H1 (cell line): Measurements from ENCODE around the gene TADA3. TPM values are rescaled to one million over a fixed set of nuclear protein-coding genes. Genes with fewer than 3 reads are reported as not detected.

Source experiments
- CTCF ChIA-PET: fragments of 300-600 bp; sonication (Branson Sonifier 250); formaldehyde crosslinking; loops from one replicate; lab custom pipeline; 2021; ENCODE audit not compliant: partially characterized antibody; lab: Charles Lee
- POLR2A ChIA-PET: fragments of 300-600 bp; sonication (Branson Sonifier 250); formaldehyde crosslinking; loops from one replicate; lab custom pipeline; 2021; ENCODE audit warnings: inconsistent platforms; ENCODE audit not compliant: partially characterized antibody; lab: Charles Lee
- DNase-seq, 2 experiments: peaks; one replicate each; pipeline versions ENCODE4 v3.0.0 to v3.0.0-alpha.2; 2010 to 2022; ENCODE audit warnings: low spot score in 2 of 2, low read depth in 1 of 2, mixed read lengths in 1 of 2
- FAIRE-seq: peaks from 2 replicates; lab custom pipeline; 2011; peaks lifted over from hg19 to GRCh38; lab: Jason Lieb, UNC
- H2AFZ ChIP-seq: 2 replicates; pipeline ENCODE4 v1.8.1; 2012; ENCODE audit warnings: low read length, inconsistent platforms
- H2AK5ac ChIP-seq: 2 replicates; pipeline ENCODE4 v1.6.1; 2013; ENCODE audit warnings: low read depth, low read length
- H2BK120ac ChIP-seq: replicated peaks from 2 replicates; pipeline ENCODE3; 2013; ENCODE audit warnings: low read depth, low read length, inconsistent platforms
- H2BK12ac ChIP-seq: 2 replicates; pipeline ENCODE4 v1.6.1; 2013; ENCODE audit warnings: low read depth, low read length
- H2BK15ac ChIP-seq: 2 replicates; pipeline ENCODE4 v1.6.1; 2013; ENCODE audit warnings: low read length
- H2BK20ac ChIP-seq: 2 replicates; pipeline ENCODE4 v1.6.1; 2013; ENCODE audit warnings: low read length
- H2BK5ac ChIP-seq: 2 replicates; pipeline ENCODE4 v1.6.1; 2013; ENCODE audit warnings: low read depth, low read length
- H3K14ac ChIP-seq: 2 replicates; pipeline ENCODE4 v1.6.1; 2013; ENCODE audit warnings: inconsistent platforms; ENCODE audit not compliant: insufficient read length
- H3K18ac ChIP-seq: 2 replicates; pipeline ENCODE4 v1.6.1; 2013; ENCODE audit warnings: low read length; ENCODE audit errors: extremely low read depth
- H3K23ac ChIP-seq: 2 replicates; pipeline ENCODE4 v1.6.1; 2013; ENCODE audit warnings: inconsistent platforms; ENCODE audit not compliant: insufficient read length
- H3K23me2 ChIP-seq: 2 replicates; pipeline ENCODE4 v1.6.1; 2013; ENCODE audit warnings: low read depth, low read length
- H3K27ac ChIP-seq: 2 replicates; pipeline ENCODE4 v1.6.1; 2011; ENCODE audit warnings: low read depth, low read length, inconsistent platforms
- H3K27me3 ChIP-seq, 4 experiments: replicated peaks in 1 of 4; 1 replicate in 1 of 4; 2 replicates in 3 of 4; pipeline versions ENCODE4 v1.6.1 to v1.8.1; 2011 to 2013; ENCODE audit warnings: low read length in 3 of 4, mild to moderate bottlenecking in 3 of 4, inconsistent platforms in 2 of 4, mixed read lengths in 2 of 4, moderate library complexity in 1 of 4; ENCODE audit not compliant: control insufficient read depth in 3 of 4, insufficient read depth in 3 of 4; ENCODE audit errors: extremely low read depth in 1 of 4
- H3K36me3 ChIP-seq, 4 experiments: 2 replicates each; pipeline versions ENCODE4 v1.6.1 to v1.8.1; 2011 to 2013; ENCODE audit warnings: mild to moderate bottlenecking in 4 of 4, low read length in 3 of 4, moderate library complexity in 2 of 4, control low read depth in 1 of 4, inconsistent platforms in 1 of 4; ENCODE audit not compliant: insufficient read depth in 4 of 4, control insufficient read depth in 2 of 4
- H3K4ac ChIP-seq: replicated peaks from 2 replicates; pipeline ENCODE3; 2013; ENCODE audit warnings: low read length, low read depth, mixed read lengths, inconsistent platforms; ENCODE audit not compliant: insufficient read length
- H3K4me1 ChIP-seq, 4 experiments: replicated peaks in 1 of 4; 1 replicate in 1 of 4; 2 replicates in 3 of 4; pipeline versions ENCODE4 v1.6.1 to v1.8.1; 2011 to 2013; ENCODE audit warnings: low read length in 3 of 4, inconsistent platforms in 2 of 4, mixed read lengths in 1 of 4; ENCODE audit not compliant: insufficient read depth in 4 of 4, control insufficient read depth in 3 of 4
- H3K4me2 ChIP-seq, 2 experiments: 2 replicates each; pipeline versions ENCODE4 v1.6.1 to v1.8.1; 2011 to 2013; ENCODE audit warnings: low read depth in 2 of 2, low read length in 2 of 2, control low read depth in 1 of 2, inconsistent platforms in 1 of 2, mild to moderate bottlenecking in 1 of 2; ENCODE audit not compliant: insufficient read depth in 1 of 2
- H3K4me3 ChIP-seq, 4 experiments: fragments of 200-600, 300-600 bp in 1 of 4; sonication (generic), shearing (Covaris generic), sonication (Bioruptor Twin) in 1 of 4; 2 replicates each; pipeline versions ENCODE4 v1.5.1 to v1.8.1; 2011 to 2016; ENCODE audit warnings: low read length in 4 of 4, low read depth in 3 of 4, control low read depth in 2 of 4, inconsistent platforms in 2 of 4, mild to moderate bottlenecking in 2 of 4, mixed read lengths in 1 of 4, moderate library complexity in 1 of 4; ENCODE audit not compliant: insufficient read depth in 2 of 4; ENCODE audit errors: extremely low read depth in 1 of 4
- H3K56ac ChIP-seq: replicated peaks from 2 replicates; pipeline ENCODE3; 2013; ENCODE audit warnings: low read depth, mild to moderate bottlenecking, mixed read lengths, low read length, inconsistent platforms; ENCODE audit not compliant: insufficient read length
- H3K79me1 ChIP-seq: 2 replicates; pipeline ENCODE4 v1.6.1; 2013; ENCODE audit warnings: low read depth, low read length, control low read depth
- H3K79me2 ChIP-seq, 2 experiments: 2 replicates each; pipeline versions ENCODE4 v1.6.1 to v1.8.1; 2012 to 2013; ENCODE audit warnings: low read length in 2 of 2, mild to moderate bottlenecking in 2 of 2, inconsistent platforms in 1 of 2; ENCODE audit not compliant: insufficient read depth in 2 of 2, control insufficient read depth in 1 of 2
- H3K9ac ChIP-seq, 4 experiments: replicated peaks in 1 of 4; 1 replicate in 1 of 4; 2 replicates in 3 of 4; pipeline versions ENCODE4 v1.6.1 to v1.8.1; 2011 to 2013; ENCODE audit warnings: low read depth in 3 of 4, low read length in 3 of 4, control low read depth in 2 of 4, mild to moderate bottlenecking in 2 of 4, moderate library complexity in 2 of 4, inconsistent platforms in 1 of 4; ENCODE audit errors: extremely low read depth in 1 of 4
- H3K9me3 ChIP-seq, 2 experiments: 2 replicates each; pipeline versions ENCODE4 v1.6.1 to v1.8.1; 2012 to 2013; ENCODE audit warnings: mild to moderate bottlenecking in 2 of 2, moderate library complexity in 2 of 2, control low read depth in 1 of 2, inconsistent platforms in 1 of 2, low read depth in 1 of 2, low read length in 1 of 2, mixed read lengths in 1 of 2; ENCODE audit not compliant: insufficient read depth in 2 of 2
- H4K20me1 ChIP-seq, 2 experiments: replicated peaks in 1 of 2; 2 replicates each; pipeline versions ENCODE3 to v1.8.1; 2011 to 2013; ENCODE audit warnings: inconsistent platforms in 2 of 2, low read length in 2 of 2, mild to moderate bottlenecking in 1 of 2; ENCODE audit not compliant: insufficient read depth in 2 of 2, control insufficient read depth in 1 of 2
- H4K5ac ChIP-seq: 2 replicates; pipeline ENCODE4 v1.6.1; 2013; ENCODE audit warnings: low read length, low read depth, mixed read lengths, inconsistent platforms; ENCODE audit not compliant: insufficient read length
- H4K8ac ChIP-seq: 2 replicates; pipeline ENCODE4 v1.8.0; 2013; ENCODE audit warnings: mild to moderate bottlenecking, moderate library complexity, low read length, inconsistent platforms; ENCODE audit not compliant: insufficient read depth; ENCODE audit errors: extremely low read depth
- H4K91ac ChIP-seq: replicated peaks from 2 replicates; pipeline ENCODE3; 2013; ENCODE audit warnings: low read length, mixed read lengths, inconsistent platforms; ENCODE audit not compliant: insufficient read length
- HDAC6 ChIP-seq: IDR thresholded peaks from one replicate; pipeline ENCODE4 v1.7.1; 2012; ENCODE audit warnings: low read depth, mild to moderate bottlenecking, inconsistent platforms, low read length, moderate library complexity
- JUND ChIP-seq: IDR thresholded peaks from 2 replicates; pipeline ENCODE4 v1.6.1; 2011; ENCODE audit warnings: mild to moderate bottlenecking, improper control_type of control experiment, low read length
- NRF1 ChIP-seq: IDR thresholded peaks from 2 replicates; pipeline ENCODE4 v1.6.1; 2011; ENCODE audit warnings: mild to moderate bottlenecking, low read depth, low read length, improper control_type of control experiment
- SIX5 ChIP-seq: IDR thresholded peaks from 2 replicates; pipeline ENCODE4 v1.6.1; 2011; ENCODE audit warnings: mild to moderate bottlenecking, low read depth, low read length
- SP1 ChIP-seq: IDR thresholded peaks from 2 replicates; pipeline ENCODE4 v1.6.1; 2011; ENCODE audit warnings: low read depth, low read length
- SP2 ChIP-seq: IDR thresholded peaks from 2 replicates; pipeline ENCODE4 v1.6.1; 2012; ENCODE audit warnings: mild to moderate bottlenecking, low read length, inconsistent platforms
- SP4 ChIP-seq: IDR thresholded peaks from 2 replicates; pipeline ENCODE4 v1.6.1; 2012; ENCODE audit warnings: low read length, inconsistent platforms
- TAF7 ChIP-seq: optimal IDR thresholded peaks from 2 replicates; pipeline ENCODE3; 2011; ENCODE audit warnings: low read depth, mild to moderate bottlenecking, inconsistent platforms, low read length, moderate library complexity, borderline replicate concordance
- TBP ChIP-seq: IDR thresholded peaks from 2 replicates; pipeline ENCODE4 v1.6.1; 2011; ENCODE audit warnings: low read depth, low read length, improper control_type of control experiment
- WGBS, 2 experiments: shearing (Covaris generic) in 1 of 2; methylation state at CpG; one replicate each; pipeline versions ENCODE4 v1.1.6 to v1.1.7; 2013 to 2015; ENCODE audit warnings: low lambda C conversion rate in 2 of 2, mixed read lengths in 2 of 2, inconsistent platforms in 1 of 2, low coverage in 1 of 2, missing lambda C conversion rate in 1 of 2; ENCODE audit not compliant: insufficient replicate concordance in 2 of 2, insufficient coverage in 1 of 2, insufficient read length in 1 of 2; ENCODE audit errors: extremely low coverage in 1 of 2, missing lambda C conversion rate in 1 of 2; 5-methylcytosine and 5-hydroxymethylcytosine counted together
- polyA plus RNA-seq, 7 experiments: library from polyadenylated mRNA; depleted of rRNA in 3 of 7; stranded (reverse) in 5 of 7; unstranded in 2 of 7; fragments of >200 nt in 5 of 7; fragments of 200-250 nt in 2 of 7; gene quantifications; 1 replicate in 5 of 7; 2 replicates in 1 of 7; 4 replicates in 1 of 7; pipeline versions ENCODE4 v1.2.1 to v1.2.3, GENCODE V29; 2011 to 2013; ENCODE audit warnings: missing spikeins in 2 of 7, mixed read lengths in 2 of 7
- total RNA-seq: library from RNA; stranded (reverse); fragmentation: NEBNext Ultra II Directional; extraction: Animal tissue kit (Norgen Biotek cat#: 25700); gene quantifications from 2 replicates; pipeline ENCODE4 v1.2.1, GENCODE V29; 2021
- TF ChIP-seq, protein P1 (sequence below): IDR thresholded peaks from 2 replicates; pipeline ENCODE4 v1.6.1; 2011; ENCODE audit warnings: low read length, improper control_type of control experiment

Gene TADA3
- total and polyA plus RNA-seq, 2 of the 8 experiments (the other 6 are each of a cell fraction or from before 2014, with no cell fraction given): 43.4 to 50.3 TPM

DNA sequence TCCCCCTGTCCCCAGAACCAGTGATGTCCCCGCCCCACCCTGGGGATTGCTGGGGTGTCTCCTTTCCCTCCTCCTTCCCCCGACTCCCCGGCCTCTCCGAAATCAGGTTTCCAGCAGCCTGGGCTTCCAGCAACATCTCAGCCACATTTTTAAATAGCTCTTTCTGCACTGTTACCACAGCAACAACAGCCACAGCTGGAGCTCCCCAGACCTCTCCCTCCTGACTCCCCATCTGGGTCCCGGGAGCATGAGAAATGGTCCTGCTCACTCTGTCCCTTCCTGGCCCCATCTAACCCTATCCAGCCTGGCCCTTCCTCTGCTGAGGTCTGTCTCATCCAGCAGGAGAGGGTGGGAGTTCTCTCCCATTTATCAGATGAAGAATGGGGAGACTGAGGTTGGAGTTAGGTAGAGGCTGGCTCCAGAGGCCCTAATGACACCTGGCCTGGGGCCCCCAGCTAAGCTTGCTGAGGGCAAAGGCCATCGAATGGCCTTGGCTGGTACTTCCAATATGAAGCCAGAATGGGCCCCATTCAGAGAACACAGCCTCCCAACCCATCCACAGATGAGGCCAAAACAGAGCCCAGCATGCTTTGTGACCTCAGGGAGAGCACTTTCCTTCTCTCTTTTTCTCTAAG is 24.0 kb downstream of the TADA3 start:
- Histone ChIP-seq H2BK15ac (no peak overlapping the region), H3K27ac (no peak overlapping the region), H3K79me1 (no peaks in the 10 kb centered on the region), H3K18ac (no peak overlapping the region), H4K91ac (no peak overlapping the region), H2BK12ac (no peak overlapping the region), H3K4me1 (peaks cover 0 to 10% (median 2%) of the 10 kb centered on the region in 4 experiments; a peak in 1 of 7 replicates), H3K4me2 (no peak overlapping the region), H3K23ac (no peak overlapping the region), H3K56ac (no peak overlapping the region), H2BK20ac (no peak overlapping the region), H3K14ac (no peak overlapping the region), H3K27me3 (peaks cover 1 to 28% (median 23%) of the 10 kb centered on the region in 4 experiments; a peak in 6 of 7 replicates), H3K9ac (no peak overlapping the region), H4K5ac (no peak overlapping the region), H3K36me3 (no peaks in the 10 kb centered on the region), H2BK5ac (no peak overlapping the region), H3K79me2 (no peaks in the 10 kb centered on the region), H4K8ac (no peak overlapping the region), H3K9me3 (no peaks in the 10 kb centered on the region), H4K20me1 (peaks cover 0 to 5% of the 10 kb centered on the region in 2 experiments), H2AK5ac (no peak overlapping the region), H3K4ac (no peak overlapping the region), H2AFZ (no peak overlapping the region), H2BK120ac (no peak overlapping the region), H3K4me3 (no peak overlapping the region), H3K23me2 (peaks cover 7% of the 10 kb centered on the region)
- TF ChIP-seq SIX5 (no peak), NRF1 (no peak), SP2 (no peak), SP4 (no peak), SP1 (no peak), JUND (no peak), TBP (no peak), TAF7 (no peak), HDAC6 (no peak)
- TF ChIP-seq, protein P1, sequence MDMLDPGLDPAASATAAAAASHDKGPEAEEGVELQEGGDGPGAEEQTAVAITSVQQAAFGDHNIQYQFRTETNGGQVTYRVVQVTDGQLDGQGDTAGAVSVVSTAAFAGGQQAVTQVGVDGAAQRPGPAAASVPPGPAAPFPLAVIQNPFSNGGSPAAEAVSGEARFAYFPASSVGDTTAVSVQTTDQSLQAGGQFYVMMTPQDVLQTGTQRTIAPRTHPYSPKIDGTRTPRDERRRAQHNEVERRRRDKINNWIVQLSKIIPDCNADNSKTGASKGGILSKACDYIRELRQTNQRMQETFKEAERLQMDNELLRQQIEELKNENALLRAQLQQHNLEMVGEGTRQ: no peak
- 89% methylated on average over 6 of the region's 6 CpGs; no CpG with 5 or more reads in 1 of the 2 experiments for WGBS, 2 experiments
- ChIA-PET POLR2A (interaction anchor here (1.4 to 5.2 kb wide), 4 partner anchors 8 to 25 kb away, joined by 6 to 43 read pairs (median 12); partner anchors contain the start of genes ARPC4, OGG1 and TADA3), CTCF (interaction anchor here (0.9 to 1.6 kb wide), 4 partner anchors 14 to 40 kb away, joined by 3 to 5 read pairs (median 4); no protein-coding TSS in a partner anchor)
- FAIRE-seq (no peak), DNase-seq (no peak)
